Stimulated activated CD4-positive, alpha-beta T cell treated with anti-CD3 and anti-CD28 coated beads, TNF-alpha, amount 100 ng/mL, for 4 hours (primary cell): ENCODE measurements around the gene PRRX2.
"Not testable (repeated sequence)": the region's sequence is repeated elsewhere in the genome, so short reads cannot be mapped to it uniquely, and the experiment has no call there.

Experiments
- DNase-seq, 3 experiments: peaks; one replicate each; pipeline ENCODE4 v3.0.0-alpha.2; 2020; ENCODE audit warnings: low read depth in 3 of 3

The PRRX2 gene

GRCh38 chr9:129732946-129733631, 67.6 kb downstream of the PRRX2 start:
- DNase-seq, result no peak

GRCh38 chr9:129733632-129733953, 68.1 kb downstream of the PRRX2 start:
- DNase-seq, result no peak

GRCh38 chr9:129735546-129735945, 70.1 kb downstream of the PRRX2 start:
- no peak for DNase-seq

GRCh38 chr9:129736334-129736733, 70.9 kb downstream of the PRRX2 start:
- no peak for DNase-seq

GRCh38 chr9:129737479-129738274, 72.2 kb downstream of the PRRX2 start:
- peak; percentile 73 to 82 (median 81) for DNase-seq

- no peak for DNase-seq
These were observed 74.0 kb downstream of the PRRX2 start for GRCh38 chr9:129739432-129739831.

- DNase-seq, result no peak
These were observed 74.7 kb downstream of the PRRX2 start for GRCh38 chr9:129740174-129740573.

- no peak for DNase-seq
These were observed 75.4 kb downstream of the PRRX2 start for GRCh38 chr9:129740666-129741464.

GRCh38 chr9:129745200-129745599, 79.8 kb downstream of the PRRX2 start:
- no peak for DNase-seq

- no peak for DNase-seq
These were observed 80.8 kb downstream of the PRRX2 start for GRCh38 chr9:129746092-129746777.

GRCh38 chr9:129748249-129748648, 82.8 kb downstream of the PRRX2 start:
- no peak for DNase-seq

GRCh38 chr9:129749052-129749451, 83.6 kb downstream of the PRRX2 start:
- DNase-seq, result not testable (repeated sequence)

GRCh38 chr9:129749575-129749974, 84.1 kb downstream of the PRRX2 start:
- no peak for DNase-seq

- DNase-seq, result no peak
These were observed 84.7 kb downstream of the PRRX2 start for GRCh38 chr9:129750013-129750638.

- no peak for DNase-seq
These were observed 86.7 kb downstream of the PRRX2 start for GRCh38 chr9:129751841-129752801.

- DNase-seq, result peak; percentile 22 to 47 (median 38)
These were observed 87.7 kb downstream of the PRRX2 start, which contains the start of gene PTGES for GRCh38 chr9:129752900-129753729. TSS of gene PTGES (minus strand) at chr9:129753042. CDS start at chr9:129753012, 30 bp downstream.

- no peak for DNase-seq
These were observed 89.7 kb downstream of the PRRX2 start for GRCh38 chr9:129755151-129755550.

- no peak for DNase-seq
These were observed 90.7 kb downstream of the PRRX2 start for GRCh38 chr9:129756191-129756590.

- no peak for DNase-seq
These were observed 91.6 kb downstream of the PRRX2 start for GRCh38 chr9:129757045-129757444.
